ENCODE results near the gene KMT2D.
"Not testable (repeated sequence)": the region's sequence is repeated elsewhere in the genome, so short reads cannot be mapped to it uniquely, and the experiment has no call there.

Gene KMT2D

GRCh38 chr12:49088932-49089330 is 28.3 kb upstream of the KMT2D start:
- DNase-seq: no peak

GRCh38 chr12:49088150-49088931 is 27.7 kb upstream of the KMT2D start:
- peak; percentile 83 to 91 for DNase-seq

GRCh38 chr12:49086116-49086515 is 25.5 kb upstream of the KMT2D start:
- no peak for DNase-seq

- no peak for DNase-seq
Observed at GRCh38 chr12:49084438-49084837, 23.8 kb upstream of the KMT2D start.

GRCh38 chr12:49079793-49080192 is 19.2 kb upstream of the KMT2D start:
- DNase-seq: peak in 1 of 2 experiments; percentile 19

- no peak for DNase-seq
Observed at GRCh38 chr12:49070971-49071370, 10.4 kb upstream of the KMT2D start.

GRCh38 chr12:49069507-49070346 is 9.1 kb upstream of the KMT2D start, which contains the start of gene RHEBL1:
Gene RHEBL1, minus strand, starts transcription at chr12:49069979. Its CDS starts 194 bp downstream, at chr12:49069785.
- DNase-seq: peak; percentile 94 to 97

- peak; percentile 10 to 54 for DNase-seq
Observed at GRCh38 chr12:49068879-49069506, 8.4 kb upstream of the KMT2D start.

- no peak for DNase-seq
Observed at GRCh38 chr12:49066120-49066519, 5.5 kb upstream of the KMT2D start.

- DNase-seq: no peak
Observed at GRCh38 chr12:49064767-49065152, 4.2 kb upstream of the KMT2D start.

GRCh38 chr12:49061916-49062315 is 1.3 kb upstream of the KMT2D start:
- not testable (repeated sequence) for DNase-seq

GRCh38 chr12:49061157-49061650 is 610 bp upstream of the KMT2D start:
- DNase-seq: no peak

GRCh38 chr12:49059299-49060171 is 1.1 kb downstream of the KMT2D start:
- DNase-seq: no peak

- no peak for DNase-seq
Observed at GRCh38 chr12:49059045-49059298, 1.6 kb downstream of the KMT2D start.

GRCh38 chr12:49058366-49059044 is 2.1 kb downstream of the KMT2D start:
- DNase-seq: peak in 1 of 2 experiments; percentile 25

- no peak for DNase-seq
Observed at GRCh38 chr12:49057888-49058287, 2.7 kb downstream of the KMT2D start.

GRCh38 chr12:49055978-49056754 is 4.4 kb downstream of the KMT2D start:
- no peak for DNase-seq

GRCh38 chr12:49055092-49055491 is 5.5 kb downstream of the KMT2D start:
- DNase-seq: no peak

GRCh38 chr12:49054524-49054923 is 6.1 kb downstream of the KMT2D start:
- DNase-seq: no peak

GRCh38 chr12:49054096-49054495 is 6.5 kb downstream of the KMT2D start:
- DNase-seq: no peak
